KMS-11 (cell line): ENCODE results near the gene FLT4.

Source experiments
- H2AFZ ChIP-seq: fragments of 200-600 bp; sonication (generic); 2 replicates; pipeline ENCODE4 v1.6.1; 2016; ENCODE audit warnings: antibody characterized with exemption, mixed run types, low read depth
- H3K27ac ChIP-seq: fragments of 200-600 bp; sonication (generic); 2 replicates; pipeline ENCODE4 v1.6.1; 2016; ENCODE audit warnings: mild to moderate bottlenecking, mixed run types
- H3K27me3 ChIP-seq: fragments of 200-600 bp; sonication (generic); 2 replicates; pipeline ENCODE4 v1.6.1; 2017; ENCODE audit warnings: mild to moderate bottlenecking, low read depth, mixed run types, moderate library complexity; ENCODE audit not compliant: insufficient read depth
- H3K36me3 ChIP-seq: fragments of 200-600 bp; sonication (generic); 2 replicates; pipeline ENCODE4 v1.6.1; 2017; ENCODE audit warnings: mild to moderate bottlenecking, mixed run types; ENCODE audit not compliant: insufficient read depth
- H3K4me1 ChIP-seq: fragments of 200-600 bp; sonication (generic); 2 replicates; pipeline ENCODE4 v1.6.1; 2016; ENCODE audit warnings: mild to moderate bottlenecking, low read depth, mixed run types; ENCODE audit not compliant: poor library complexity, severe bottlenecking
- H3K4me2 ChIP-seq: fragments of 200-600 bp; sonication (generic); 2 replicates; pipeline ENCODE4 v1.7.0; 2016; ENCODE audit warnings: mild to moderate bottlenecking, mixed run types
- H3K4me3 ChIP-seq: fragments of 200-600 bp; sonication (generic); IDR thresholded peaks from 2 replicates; pipeline ENCODE4 v1.6.1; 2017; ENCODE audit warnings: low read depth, low read length, mixed read lengths; ENCODE audit not compliant: insufficient read depth
- H3K79me2 ChIP-seq: fragments of 200-600 bp; sonication (generic); 2 replicates; pipeline ENCODE4 v1.6.1; 2016; ENCODE audit warnings: low read depth, mixed run types; ENCODE audit not compliant: insufficient read depth
- H3K9ac ChIP-seq: fragments of 200-600 bp; sonication (generic); 2 replicates; pipeline ENCODE4 v1.6.1; 2016; ENCODE audit warnings: mild to moderate bottlenecking, mixed run types
- H4K20me1 ChIP-seq: fragments of 200-600 bp; sonication (generic); 2 replicates; pipeline ENCODE4 v1.6.1; 2016; ENCODE audit warnings: mild to moderate bottlenecking, mixed run types; ENCODE audit not compliant: insufficient read depth
- TF ChIP-seq, protein P1 (sequence below): fragments of 200-600 bp; sonication (generic); conservative IDR thresholded peaks from 2 replicates; pipeline ENCODE4 v1.6.1; 2017; ENCODE audit warnings: low read depth, mild to moderate bottlenecking, antibody characterized with exemption, low read length, moderate library complexity, mixed read lengths

The FLT4 gene

DNA sequence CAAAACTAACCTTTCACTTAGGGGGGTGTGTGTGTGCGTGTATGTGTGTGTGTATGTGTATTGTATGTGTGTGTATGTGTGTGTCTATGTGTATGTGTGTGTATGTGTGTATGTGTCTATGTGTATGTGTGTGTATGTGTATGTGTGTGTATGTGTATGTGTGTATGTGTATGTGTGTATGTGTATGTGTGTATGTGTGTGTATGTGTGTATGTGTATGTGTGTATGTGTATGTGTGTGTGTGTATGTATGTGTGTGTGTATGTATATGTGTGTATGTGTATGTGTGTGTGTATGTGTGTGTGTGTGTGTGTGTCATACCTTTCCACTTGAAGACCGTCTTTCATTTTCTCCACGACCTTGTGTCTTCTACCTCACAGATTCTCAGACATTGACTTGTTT, 20.8 kb upstream of the FLT4 start:
- no peaks in the 10 kb centered on the region for H3K79me2 ChIP-seq
- no peak overlapping the region for H3K27ac ChIP-seq
- H3K4me2 ChIP-seq: no peak overlapping the region
- H3K9ac ChIP-seq: no peak overlapping the region
- H3K4me3 ChIP-seq: no peak overlapping the region
- no peaks in the 10 kb centered on the region for H3K4me1 ChIP-seq
- TF ChIP-seq, protein P1, sequence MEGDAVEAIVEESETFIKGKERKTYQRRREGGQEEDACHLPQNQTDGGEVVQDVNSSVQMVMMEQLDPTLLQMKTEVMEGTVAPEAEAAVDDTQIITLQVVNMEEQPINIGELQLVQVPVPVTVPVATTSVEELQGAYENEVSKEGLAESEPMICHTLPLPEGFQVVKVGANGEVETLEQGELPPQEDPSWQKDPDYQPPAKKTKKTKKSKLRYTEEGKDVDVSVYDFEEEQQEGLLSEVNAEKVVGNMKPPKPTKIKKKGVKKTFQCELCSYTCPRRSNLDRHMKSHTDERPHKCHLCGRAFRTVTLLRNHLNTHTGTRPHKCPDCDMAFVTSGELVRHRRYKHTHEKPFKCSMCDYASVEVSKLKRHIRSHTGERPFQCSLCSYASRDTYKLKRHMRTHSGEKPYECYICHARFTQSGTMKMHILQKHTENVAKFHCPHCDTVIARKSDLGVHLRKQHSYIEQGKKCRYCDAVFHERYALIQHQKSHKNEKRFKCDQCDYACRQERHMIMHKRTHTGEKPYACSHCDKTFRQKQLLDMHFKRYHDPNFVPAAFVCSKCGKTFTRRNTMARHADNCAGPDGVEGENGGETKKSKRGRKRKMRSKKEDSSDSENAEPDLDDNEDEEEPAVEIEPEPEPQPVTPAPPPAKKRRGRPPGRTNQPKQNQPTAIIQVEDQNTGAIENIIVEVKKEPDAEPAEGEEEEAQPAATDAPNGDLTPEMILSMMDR: no peak
- no peaks in the 10 kb centered on the region for H3K36me3 ChIP-seq
- H3K27me3 ChIP-seq: no peaks in the 10 kb centered on the region
- no peaks in the 10 kb centered on the region for H4K20me1 ChIP-seq
- no peak overlapping the region for H2AFZ ChIP-seq

DNA sequence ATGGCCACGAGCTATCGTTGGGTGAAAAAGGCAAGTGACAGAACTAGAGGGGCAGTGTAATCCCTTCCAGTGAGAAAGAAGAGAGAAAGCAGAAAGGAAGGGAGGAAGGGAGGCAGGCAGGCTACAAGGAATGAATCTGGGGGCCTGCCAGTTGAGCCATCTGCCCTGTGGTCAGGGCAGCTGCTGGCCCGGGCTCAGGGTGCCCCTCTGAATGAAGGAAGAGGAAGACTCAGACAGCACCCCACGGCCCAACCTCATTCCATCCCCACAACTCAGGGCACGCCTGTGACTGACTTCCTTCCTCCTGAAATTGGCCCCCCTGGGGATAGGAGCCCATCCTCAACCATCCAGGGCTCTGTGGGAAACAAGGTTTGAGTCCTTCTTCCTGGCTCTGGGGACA, 20.3 kb upstream of the FLT4 start:
- Histone ChIP-seq H3K4me1 (no peaks in the 10 kb centered on the region), H3K4me2 (no peak overlapping the region), H3K79me2 (no peaks in the 10 kb centered on the region), H3K4me3 (no peak overlapping the region), H3K27me3 (no peaks in the 10 kb centered on the region), H4K20me1 (no peaks in the 10 kb centered on the region), H2AFZ (no peak overlapping the region), H3K36me3 (no peaks in the 10 kb centered on the region), H3K27ac (no peak overlapping the region), H3K9ac (no peak overlapping the region)
- TF ChIP-seq, protein P1: no peak

DNA sequence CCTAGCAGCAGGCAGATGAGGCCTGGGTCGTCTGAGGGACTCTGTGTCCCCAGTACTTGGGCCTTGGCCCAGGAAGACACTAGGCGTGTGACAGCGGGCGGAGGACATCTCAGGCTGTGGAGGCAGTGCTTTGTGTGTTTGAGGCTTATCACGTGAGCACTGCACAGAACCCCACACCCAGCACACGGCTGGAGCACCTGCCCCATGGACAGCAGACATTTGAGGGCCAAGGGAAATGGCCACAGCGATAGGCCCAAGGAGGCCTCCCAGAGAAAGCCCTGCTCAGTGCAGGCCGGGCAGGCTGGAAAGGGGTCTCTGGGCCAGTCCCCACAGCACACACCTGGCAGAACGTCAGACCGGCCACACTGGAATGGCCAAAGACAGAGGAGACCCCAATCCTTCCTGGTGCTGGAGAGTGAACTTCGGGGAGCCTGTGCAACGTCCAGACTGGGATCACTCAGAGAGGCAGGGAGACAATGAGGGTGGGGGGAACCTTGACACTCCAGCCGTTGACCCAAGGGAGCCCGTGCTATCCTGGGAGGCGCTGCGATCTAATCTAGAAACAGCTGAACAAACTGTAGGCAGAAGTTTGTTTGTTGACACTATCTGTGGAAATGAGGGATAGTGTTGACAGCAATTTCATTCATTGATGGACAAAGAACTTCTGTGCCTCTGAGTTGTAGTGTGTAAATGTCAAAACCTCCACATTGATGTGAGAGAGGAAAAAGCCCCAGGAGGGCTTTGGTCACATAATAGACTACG, 19.6 kb upstream of the FLT4 start:
- Histone ChIP-seq H3K4me1 (no peaks in the 10 kb centered on the region), H2AFZ (no peak overlapping the region), H3K36me3 (no peaks in the 10 kb centered on the region), H4K20me1 (no peaks in the 10 kb centered on the region), H3K27me3 (no peaks in the 10 kb centered on the region), H3K27ac (no peak overlapping the region), H3K9ac (no peak overlapping the region), H3K4me2 (no peak overlapping the region), H3K4me3 (no peak overlapping the region), H3K79me2 (no peaks in the 10 kb centered on the region)
- TF ChIP-seq, protein P1: no peak

DNA sequence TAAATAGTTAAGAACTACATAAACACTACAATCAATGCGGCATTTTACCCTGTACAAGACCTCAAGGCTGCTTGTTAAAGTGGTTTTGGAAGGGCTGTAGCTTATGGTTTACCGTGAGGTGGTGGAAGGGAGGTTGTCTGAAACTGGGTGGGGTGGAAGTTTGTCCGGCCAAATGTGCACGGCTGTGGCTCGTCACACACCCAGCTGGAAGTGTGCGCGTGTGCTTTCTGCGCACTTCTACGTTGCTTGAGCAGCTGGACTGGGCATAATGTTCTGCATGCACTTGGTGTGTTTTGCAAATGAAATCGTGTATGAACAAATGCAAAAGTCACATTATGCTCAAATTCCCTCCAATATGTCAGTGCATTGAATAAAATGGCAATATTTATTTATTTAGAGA, 17.4 kb upstream of the FLT4 start:
- H3K27me3 ChIP-seq: no peaks in the 10 kb centered on the region
- TF ChIP-seq, protein P1: no peak
- H3K36me3 ChIP-seq: no peaks in the 10 kb centered on the region
- no peak overlapping the region for H2AFZ ChIP-seq
- H3K9ac ChIP-seq: no peak overlapping the region
- H4K20me1 ChIP-seq: no peaks in the 10 kb centered on the region
- no peak overlapping the region for H3K27ac ChIP-seq
- no peaks in the 10 kb centered on the region for H3K4me1 ChIP-seq
- H3K4me2 ChIP-seq: no peak overlapping the region
- no peak overlapping the region for H3K4me3 ChIP-seq
- H3K79me2 ChIP-seq: no peaks in the 10 kb centered on the region
